Pancreas (tissue), 10 donors: ENCODE results near the gene ADAT2. TPM values are rescaled to one million over a fixed set of nuclear protein-coding genes. Genes with fewer than 3 reads are reported as not detected.

ENCODE experiments used
- ATAC-seq, 4 donors: fragments of 200-7000 bp; cut with Tn5 transposase; one replicate each; pipeline versions ENCODE4 v1.8.0 to v1.9.1; 2020; ENCODE audit warnings: mild to moderate bottlenecking in 4 of 4, moderate library complexity in 4 of 4
- DNase-seq, 6 donors: peaks; one replicate each; pipeline ENCODE4 v3.0.0-alpha.2; 2020
- FAIRE-seq: peaks from 2 replicates; lab custom pipeline; 2012; peaks lifted over from hg19 to GRCh38; lab: Jason Lieb, UNC
- H3K27ac ChIP-seq, 4 donors: fragments of 200-600 bp; sonication (generic); 1 replicate in 3 of 4; 2 replicates in 1 of 4; pipeline versions ENCODE4 v1.5.0 to v1.8.0; 2020
- H3K27me3 ChIP-seq, 4 donors: fragments of 200-600 bp; one replicate each; pipeline ENCODE4 v1.8.0; 2021
- H3K36me3 ChIP-seq, 3 donors: fragments of 200-600 bp; sonication (generic) in 1 of 3; one replicate each; pipeline versions ENCODE4 v1.5.0 to v1.8.0; 2020 to 2021
- H3K4me1 ChIP-seq, 3 donors: fragments of 200-600 bp; one replicate each; pipeline ENCODE4 v1.8.0; 2021
- H3K4me3 ChIP-seq, 4 donors: fragments of 200-600 bp; sonication (generic) in 2 of 4; one replicate each; pipeline versions ENCODE4 v1.5.0 to v1.8.0; 2020 to 2021
- H3K9me3 ChIP-seq, 4 donors: fragments of 200-600 bp; one replicate each; pipeline ENCODE4 v1.8.0; 2021
- CTCF ChIP-seq, 4 donors: fragments of 200-600 bp; sonication (generic) in 3 of 4; IDR thresholded peaks; one replicate each; pipeline versions ENCODE4 v1.5.0 to v1.8.0; 2021; ENCODE audit warnings: antibody characterized with exemption in 4 of 4
- WGBS, 2 donors: extraction: QIAGEN DNeasy Blood & Tissue Kit; methylation state at CpG; one replicate each; pipeline ENCODE4 v1.1.7; 2013; 5-methylcytosine and 5-hydroxymethylcytosine counted together
- intact Hi-C, 3 donors: fragments of 100-400 bp; cut with DNase I; formaldehyde crosslinking; loops; one replicate each; pipeline versions ENCODE4 v1.11.1 to v1.14.2; 2022
- polyA plus RNA-seq, 2 donors: library from polyadenylated mRNA; stranded (reverse); fragments of 200-250 nt; gene quantifications; one replicate each; pipeline ENCODE4 v1.2.3, GENCODE V29; 2013
- total RNA-seq, 6 donors: library from RNA; stranded (reverse); fragmentation: NEBNext Ultra II Directional in 4 of 6; extraction: Animal tissue kit (Norgen Biotek cat#: 25700) in 4 of 6; gene quantifications; one replicate each; pipeline versions ENCODE4 v1.2.1 to v1.2.4, GENCODE V29; 2021 to 2023
- donor health status: healthy with polysubstance abuse.
- donor health status: DM: no; HTN: no; CAD: no; lungs with moderate emphysema.
- donor health status: DM: no; HTN: no; CAD: no.
- donor health status: control.
- donor health status: control.
- donor health status: Bipolar disorder and iron deficiency.
- donor health status: DM: yes; HTN: yes; CAD: no.
- donor health status: DM: no; HTN: no; CAD: no.
- donor health status: DM: no; HTN: no; CAD: no.
- donor health status: DM: yes; HTN: yes; CAD: no.

ADAT2 gene
- total and polyA plus RNA-seq, 8 donors, result 1.9 to 12.1 (median 3.7) TPM

GRCh38 chr6:143443096-143443495, 7.4 kb downstream of the ADAT2 start:
- no peaks in the 10 kb centered on the region for H3K9me3 ChIP-seq
- no peak overlapping the region for H3K27ac ChIP-seq
- no peak for DNase-seq
- ATAC-seq, result no peak
- intact Hi-C loops, result no loop called here
- H3K27me3 ChIP-seq, result no peaks in the 10 kb centered on the region
- no peaks in the 10 kb centered on the region for H3K4me1 ChIP-seq
- no peak for TF ChIP-seq CTCF (IDR thresholded peaks at IDR 0.05)
- H3K36me3 ChIP-seq, result peaks cover 0 to 5% (median 0%) of the 10 kb centered on the region in 3 donors
- 97 to 100% methylated on average over 2 of the region's 2 CpGs for WGBS, 2 donors
- H3K4me3 ChIP-seq, result no peak overlapping the region
- no peak for FAIRE-seq

GRCh38 chr6:143441680-143442545, 8.6 kb downstream of the ADAT2 start:
- no peak overlapping the region for H3K4me3 ChIP-seq
- H3K36me3 ChIP-seq, result peaks cover 0 to 7% (median 0%) of the 10 kb centered on the region in 3 donors
- H3K4me1 ChIP-seq, result no peaks in the 10 kb centered on the region
- 93 to 94% methylated on average over 8 of the region's 8 CpGs for WGBS, 2 donors
- no peaks in the 10 kb centered on the region for H3K27me3 ChIP-seq
- ATAC-seq (no peak), FAIRE-seq (no peak), DNase-seq (no peak)
- no peak overlapping the region for H3K27ac ChIP-seq
- intact Hi-C loops, result no loop called here
- no peak for TF ChIP-seq CTCF (IDR thresholded peaks at IDR 0.05)
- no peaks in the 10 kb centered on the region for H3K9me3 ChIP-seq

DNA sequence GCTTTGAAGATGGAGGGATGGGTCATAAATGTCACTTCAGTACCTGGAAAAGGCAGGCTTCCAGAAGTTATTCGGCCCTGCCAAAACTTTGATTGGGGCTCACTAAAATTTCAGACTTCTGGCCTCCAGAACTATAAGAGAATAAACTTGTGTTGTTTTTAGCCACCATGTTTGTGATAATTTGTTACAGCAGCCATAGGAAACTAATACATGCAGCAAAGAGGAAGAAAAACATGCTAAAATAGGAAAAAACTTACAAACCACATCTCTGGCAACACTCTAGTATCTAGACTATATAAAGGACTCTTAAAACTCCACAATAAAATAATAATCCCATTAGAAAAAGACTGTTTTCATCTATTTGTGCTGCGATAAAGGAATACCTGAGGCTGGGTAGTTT, 9.5 kb downstream of the ADAT2 start:
- peaks cover 0 to 7% (median 0%) of the 10 kb centered on the region in 3 donors for H3K36me3 ChIP-seq
- H3K9me3 ChIP-seq, result no peaks in the 10 kb centered on the region
- no peak overlapping the region for H3K4me3 ChIP-seq
- no peak for ATAC-seq
- intact Hi-C loops, result no loop called here
- no peak for FAIRE-seq
- no peak for DNase-seq
- H3K4me1 ChIP-seq, result no peaks in the 10 kb centered on the region
- no peaks in the 10 kb centered on the region for H3K27me3 ChIP-seq
- no peak for TF ChIP-seq CTCF (IDR thresholded peaks at IDR 0.05)
- WGBS, 2 donors, result 89 to 100% methylated on average over 2 of the region's 2 CpGs
- no peak overlapping the region for H3K27ac ChIP-seq

GRCh38 chr6:143432588-143432987, 17.9 kb downstream of the ADAT2 start:
- H3K4me1 ChIP-seq, result no peaks in the 10 kb centered on the region
- H3K9me3 ChIP-seq, result no peaks in the 10 kb centered on the region
- no peak for TF ChIP-seq CTCF (IDR thresholded peaks at IDR 0.05)
- FAIRE-seq (no peak), ATAC-seq (no peak), DNase-seq (no peak)
- no peaks in the 10 kb centered on the region for H3K36me3 ChIP-seq
- no peak overlapping the region for H3K4me3 ChIP-seq
- no peaks in the 10 kb centered on the region for H3K27me3 ChIP-seq
- intact Hi-C loops, result no loop called here
- no peak overlapping the region for H3K27ac ChIP-seq
- WGBS, 2 donors, result 87 to 97% methylated on average over 4 of the region's 4 CpGs

- no peaks in the 10 kb centered on the region for H3K36me3 ChIP-seq
- no peaks in the 10 kb centered on the region for H3K9me3 ChIP-seq
- no peaks in the 10 kb centered on the region for H3K4me1 ChIP-seq
- no peak for TF ChIP-seq CTCF (IDR thresholded peaks at IDR 0.05)
- no peak overlapping the region for H3K4me3 ChIP-seq
- no peak overlapping the region for H3K27ac ChIP-seq
- intact Hi-C loops, result no loop called here
- FAIRE-seq, result no peak
- WGBS, 2 donors, result 7 to 10% methylated on average over 1 of the region's 1 CpG
- ATAC-seq, result no peak
- no peak for DNase-seq
- H3K27me3 ChIP-seq, result no peaks in the 10 kb centered on the region
Observed at GRCh38 chr6:143431226-143431625, 19.3 kb downstream of the ADAT2 start.
